Natural killer cell (primary cell): ENCODE data around the gene DSG3. TPM values are rescaled to one million over a fixed set of nuclear protein-coding genes. Genes with fewer than 3 reads are reported as not detected.

Experiments used
- ATAC-seq, 3 donors: fragments of 150-1000 bp in 2 of 3; fragments of 200-7000 bp in 1 of 3; cut with Tn5 transposase; 1 replicate in 1 of 3; 2 replicates in 2 of 3; pipeline ENCODE4 v1.10.0; 2021; ENCODE audit warnings: mild to moderate bottlenecking in 2 of 3, moderate library complexity in 2 of 3
- DNase-seq, 2 donors: peaks; one replicate each; pipeline versions ENCODE4 v3.0.0 to v3.0.0-alpha.2; 2013 to 2021; ENCODE audit warnings: mixed read lengths in 1 of 2
- H3K27ac ChIP-seq: one replicate; pipeline ENCODE4 v1.5.1; 2013; ENCODE audit warnings: mild to moderate bottlenecking, low read length
- H3K27me3 ChIP-seq: one replicate; pipeline ENCODE4 v1.6.1; 2013; ENCODE audit warnings: low read length; ENCODE audit not compliant: control insufficient read depth, insufficient read depth
- H3K36me3 ChIP-seq: one replicate; pipeline ENCODE4 v1.6.1; 2013; ENCODE audit warnings: low read length; ENCODE audit not compliant: control insufficient read depth, insufficient read depth
- H3K4me1 ChIP-seq: one replicate; pipeline ENCODE4 v1.6.1; 2013; ENCODE audit warnings: low read length; ENCODE audit not compliant: control insufficient read depth, insufficient read depth
- H3K4me3 ChIP-seq: one replicate; pipeline ENCODE4 v1.5.1; 2013; ENCODE audit warnings: low read length
- H3K9me3 ChIP-seq: one replicate; pipeline ENCODE4 v1.6.1; 2013; ENCODE audit warnings: low read length; ENCODE audit not compliant: control insufficient read depth, insufficient read depth
- H3K27ac Mint-ChIP-seq, 2 donors: one replicate each; pipeline ENCODE4 v1.8.0; 2022; ENCODE audit warnings: mild to moderate bottlenecking in 2 of 2, mixed read lengths in 2 of 2, moderate library complexity in 1 of 2
- H3K27me3 Mint-ChIP-seq, 2 donors: one replicate each; pipeline ENCODE4 v1.8.0; 2022; ENCODE audit warnings: low read depth in 2 of 2, mixed read lengths in 2 of 2
- H3K36me3 Mint-ChIP-seq: one replicate; pipeline ENCODE4 v1.8.0; 2022; ENCODE audit warnings: mixed read lengths
- H3K4me1 Mint-ChIP-seq, 2 donors: one replicate each; pipeline ENCODE4 v1.8.0; 2022; ENCODE audit warnings: mixed read lengths in 2 of 2
- H3K4me3 Mint-ChIP-seq: one replicate; pipeline ENCODE4 v1.8.0; 2022; ENCODE audit warnings: mild to moderate bottlenecking, moderate library complexity, mixed read lengths
- H3K9me3 Mint-ChIP-seq, 2 donors: one replicate each; pipeline ENCODE4 v1.8.0; 2022; ENCODE audit warnings: mixed read lengths in 2 of 2
- WGBS: methylation state at CpG from one replicate; pipeline ENCODE4 v1.1.7; 2013; ENCODE audit warnings: missing lambda C conversion rate; ENCODE audit not compliant: insufficient coverage; 5-methylcytosine and 5-hydroxymethylcytosine counted together
- intact Hi-C: fragments of 100-400 bp; cut with micrococcal nuclease; formaldehyde crosslinking; loops from one replicate; pipeline ENCODE4 v1.14.2; 2022
- total RNA-seq, 4 donors: library from RNA; stranded (reverse); fragments of 120-200 nt in 1 of 4; gene quantifications; one replicate each; pipeline versions ENCODE4 v1.2.3 to v1.2.4, GENCODE V29; 2013 to 2022
- TF ChIP-seq, protein P1 (sequence below): fragments of 200-600 bp; IDR thresholded peaks from one replicate; pipeline ENCODE4 v1.8.0; 2022; ENCODE audit warnings: antibody characterized with exemption

The DSG3 gene
- total RNA-seq, 3 donors from 2014 or later (not counting 1 experiment from before 2014, with no cell fraction given): 0.28 TPM; not detected in 2

DNA sequence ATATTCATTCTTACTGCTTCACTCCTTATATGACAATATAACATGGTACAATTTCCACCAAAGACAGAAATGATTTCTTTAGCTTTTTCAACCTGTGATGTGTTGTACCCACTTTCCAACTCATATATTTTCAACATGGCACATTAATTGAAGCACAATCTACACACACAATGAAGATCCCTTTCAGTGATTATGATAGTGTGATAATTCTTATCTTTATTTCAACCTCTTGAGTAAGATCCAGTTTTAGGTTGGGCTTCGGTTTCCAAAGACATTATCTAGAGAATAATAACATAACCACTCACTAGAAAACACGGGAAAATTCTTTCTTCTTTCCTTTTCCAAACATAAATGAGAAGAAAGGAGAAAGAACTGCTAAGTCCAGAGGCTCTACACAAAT is 3.4 kb upstream of the DSG3 start:
- TF ChIP-seq, protein P1, sequence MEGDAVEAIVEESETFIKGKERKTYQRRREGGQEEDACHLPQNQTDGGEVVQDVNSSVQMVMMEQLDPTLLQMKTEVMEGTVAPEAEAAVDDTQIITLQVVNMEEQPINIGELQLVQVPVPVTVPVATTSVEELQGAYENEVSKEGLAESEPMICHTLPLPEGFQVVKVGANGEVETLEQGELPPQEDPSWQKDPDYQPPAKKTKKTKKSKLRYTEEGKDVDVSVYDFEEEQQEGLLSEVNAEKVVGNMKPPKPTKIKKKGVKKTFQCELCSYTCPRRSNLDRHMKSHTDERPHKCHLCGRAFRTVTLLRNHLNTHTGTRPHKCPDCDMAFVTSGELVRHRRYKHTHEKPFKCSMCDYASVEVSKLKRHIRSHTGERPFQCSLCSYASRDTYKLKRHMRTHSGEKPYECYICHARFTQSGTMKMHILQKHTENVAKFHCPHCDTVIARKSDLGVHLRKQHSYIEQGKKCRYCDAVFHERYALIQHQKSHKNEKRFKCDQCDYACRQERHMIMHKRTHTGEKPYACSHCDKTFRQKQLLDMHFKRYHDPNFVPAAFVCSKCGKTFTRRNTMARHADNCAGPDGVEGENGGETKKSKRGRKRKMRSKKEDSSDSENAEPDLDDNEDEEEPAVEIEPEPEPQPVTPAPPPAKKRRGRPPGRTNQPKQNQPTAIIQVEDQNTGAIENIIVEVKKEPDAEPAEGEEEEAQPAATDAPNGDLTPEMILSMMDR: no peak
- Histone ChIP-seq H3K9me3 (no peaks in the 10 kb centered on the region), H3K4me3 (no peak overlapping the region), H3K4me1 (no peaks in the 10 kb centered on the region), H3K36me3 (no peaks in the 10 kb centered on the region), H3K27me3 (no peaks in the 10 kb centered on the region), H3K27ac (no peak overlapping the region)
- Mint-ChIP-seq H3K27ac (no peak overlapping the region), H3K9me3 (no peaks in the 10 kb centered on the region), H3K36me3 (no peaks in the 10 kb centered on the region), H3K4me3 (no peak overlapping the region), H3K4me1 (no peaks in the 10 kb centered on the region), H3K27me3 (no peaks in the 10 kb centered on the region)
- DNase-seq (no peak), ATAC-seq (no peak)
- WGBS: 70% methylated on average over 1 of the region's 2 CpGs
- intact Hi-C loops: no loop called here

DNA sequence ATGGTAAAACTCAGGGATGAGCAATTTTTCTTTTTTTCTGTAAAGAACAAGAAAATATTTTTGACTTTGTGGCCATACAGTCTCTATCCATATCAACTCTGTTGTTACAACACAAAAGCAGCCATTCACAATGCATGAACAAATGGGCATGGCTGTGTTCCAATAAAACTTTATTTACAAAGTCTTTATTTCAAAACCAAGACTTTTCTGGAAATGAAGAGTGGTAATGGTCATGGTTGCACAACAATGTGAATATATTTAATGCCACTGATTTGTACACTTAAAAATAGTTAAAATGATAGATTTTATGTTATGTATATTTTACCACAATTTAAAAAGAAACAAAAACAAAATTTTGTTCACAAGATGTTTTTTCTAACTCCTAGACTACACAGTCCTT is 1.6 kb upstream of the DSG3 start:
- H3K4me3 Mint-ChIP-seq: no peak overlapping the region
- Histone ChIP-seq H3K9me3 (no peaks in the 10 kb centered on the region), H3K27ac (no peak overlapping the region), H3K4me3 (no peak overlapping the region), H3K27me3 (no peaks in the 10 kb centered on the region), H3K36me3 (no peaks in the 10 kb centered on the region), H3K4me1 (no peaks in the 10 kb centered on the region)
- H3K36me3 Mint-ChIP-seq: no peaks in the 10 kb centered on the region
- intact Hi-C loops: no loop called here
- TF ChIP-seq, protein P1: no peak
- no peak overlapping the region for H3K27ac Mint-ChIP-seq
- ATAC-seq (no peak), DNase-seq (no peak)
- peaks cover 0 to 2% of the 10 kb centered on the region in 2 donors for H3K9me3 Mint-ChIP-seq
- no peaks in the 10 kb centered on the region for H3K4me1 Mint-ChIP-seq
- H3K27me3 Mint-ChIP-seq: peaks cover 0 to 3% of the 10 kb centered on the region in 2 donors

DNA sequence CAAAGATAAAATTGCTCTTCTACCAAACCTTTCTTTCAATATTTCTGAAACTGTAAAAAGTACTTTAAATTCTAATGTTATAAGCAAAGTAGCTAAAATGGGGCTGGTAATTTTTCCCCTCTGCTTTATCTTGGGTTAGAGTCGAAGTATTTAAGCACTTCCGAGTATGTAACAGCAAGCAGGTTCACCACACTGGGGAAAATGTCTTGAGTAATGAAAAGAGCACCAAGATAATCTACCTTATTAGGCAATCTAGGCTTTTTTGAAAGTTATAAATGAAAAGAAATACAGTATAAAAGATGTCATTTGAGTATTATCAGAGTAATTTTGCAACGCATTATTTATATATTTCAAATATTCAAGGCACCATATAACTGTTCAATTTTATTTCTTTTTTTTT is 687 bp upstream of the DSG3 start:
- no peak overlapping the region for H3K4me3 ChIP-seq

DNA sequence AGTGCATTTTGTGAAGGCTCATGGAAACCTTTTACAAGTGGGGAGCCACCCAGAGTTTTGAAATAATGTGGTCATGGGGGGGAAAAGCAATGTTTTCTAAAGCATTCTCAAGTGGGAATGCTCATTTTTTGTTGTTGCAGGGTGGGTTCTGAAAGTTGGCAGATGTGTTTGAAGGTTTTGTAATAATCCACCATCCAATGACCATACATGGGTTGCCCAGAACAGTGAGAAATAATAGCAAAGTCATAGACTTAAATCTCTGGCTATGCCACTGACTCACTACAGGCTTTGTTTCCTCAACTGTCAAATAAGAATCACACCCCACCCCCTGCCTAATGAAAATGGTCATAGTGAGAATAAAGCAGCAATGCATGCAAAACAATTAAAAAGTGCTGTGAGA is 2.9 kb downstream of the DSG3 start:
- no peaks in the 10 kb centered on the region for H3K4me1 ChIP-seq
- Mint-ChIP-seq H3K4me3 (no peak overlapping the region), H3K27me3 (peaks cover 0 to 3% of the 10 kb centered on the region in 2 donors), H3K36me3 (no peaks in the 10 kb centered on the region), H3K9me3 (peaks cover 0 to 2% of the 10 kb centered on the region in 2 donors), H3K4me1 (no peaks in the 10 kb centered on the region), H3K27ac (no peak overlapping the region)
- no peaks in the 10 kb centered on the region for H3K9me3 ChIP-seq
- no peaks in the 10 kb centered on the region for H3K27me3 ChIP-seq
- TF ChIP-seq, protein P1: no peak
- intact Hi-C loops: no loop called here
- H3K36me3 ChIP-seq: no peaks in the 10 kb centered on the region
- DNase-seq (no peak), ATAC-seq (no peak)
- H3K27ac ChIP-seq: no peak overlapping the region
- no peak overlapping the region for H3K4me3 ChIP-seq

More for the DNA sequence above, 687 bp upstream of the DSG3 start:
- WGBS: no CpG with 5 or more reads among the region's 3 CpGs
- H3K36me3 ChIP-seq: no peaks in the 10 kb centered on the region
- Mint-ChIP-seq H3K9me3 (peaks cover 0 to 2% of the 10 kb centered on the region in 2 donors), H3K4me3 (no peak overlapping the region), H3K27me3 (peaks cover 0 to 3% of the 10 kb centered on the region in 2 donors), H3K4me1 (no peaks in the 10 kb centered on the region), H3K27ac (no peak overlapping the region), H3K36me3 (no peaks in the 10 kb centered on the region)
- no peaks in the 10 kb centered on the region for H3K9me3 ChIP-seq
- H3K27me3 ChIP-seq: no peaks in the 10 kb centered on the region
- no peaks in the 10 kb centered on the region for H3K4me1 ChIP-seq
- ATAC-seq (no peak), DNase-seq (no peak)
- TF ChIP-seq, protein P1: no peak
- intact Hi-C loops: no loop called here
- H3K27ac ChIP-seq: no peak overlapping the region
